ENCODE measurements around the gene ENOSF1.

The ENOSF1 gene

GRCh38 chr18:671405-671804 is 41.0 kb downstream of the ENOSF1 start:
- DNase-seq: no peak

- no peak for DNase-seq
Observed at GRCh38 chr18:670522-670921, 41.9 kb downstream of the ENOSF1 start.

- DNase-seq: no peak
Observed at GRCh38 chr18:669077-669476, 43.4 kb downstream of the ENOSF1 start.

GRCh38 chr18:668260-668659 is 44.2 kb downstream of the ENOSF1 start:
- no peak for DNase-seq

GRCh38 chr18:666628-667027 is 45.8 kb downstream of the ENOSF1 start:
- DNase-seq: no peak

- no peak for DNase-seq
Observed at GRCh38 chr18:666177-666576, 46.3 kb downstream of the ENOSF1 start.

GRCh38 chr18:662197-662596 is 50.2 kb downstream of the ENOSF1 start:
- no peak for DNase-seq

- DNase-seq: no peak
Observed at GRCh38 chr18:659597-659996, 52.8 kb downstream of the ENOSF1 start.

- DNase-seq: no peak
Observed at GRCh38 chr18:658947-659533, 53.4 kb downstream of the ENOSF1 start.

GRCh38 chr18:658001-658946 is 54.2 kb downstream of the ENOSF1 start:
- DNase-seq: peak; percentile 95

GRCh38 chr18:657311-658000 is 55.0 kb downstream of the ENOSF1 start, which contains the start of gene TYMS:
Gene TYMS, plus strand, starts transcription at chr18:657653. Its CDS starts 90 bp downstream, at chr18:657743.
- DNase-seq: peak; percentile 89

GRCh38 chr18:655445-655844 is 57.0 kb downstream of the ENOSF1 start:
- DNase-seq: peak; percentile 45

GRCh38 chr18:654601-655000 is 57.8 kb downstream of the ENOSF1 start:
- no peak for DNase-seq

- DNase-seq: no peak
Observed at GRCh38 chr18:653512-653911, 58.9 kb downstream of the ENOSF1 start.

- no peak for DNase-seq
Observed at GRCh38 chr18:652131-652530, 60.3 kb downstream of the ENOSF1 start.

- DNase-seq: no peak
Observed at GRCh38 chr18:650428-650858, 62.0 kb downstream of the ENOSF1 start.

GRCh38 chr18:649341-649740 is 63.1 kb downstream of the ENOSF1 start:
- DNase-seq: no peak

- no peak for DNase-seq
Observed at GRCh38 chr18:647304-647703, 65.1 kb downstream of the ENOSF1 start.

GRCh38 chr18:644395-645004 is 67.9 kb downstream of the ENOSF1 start:
- DNase-seq: no peak

- no peak for DNase-seq
Observed at GRCh38 chr18:641224-641623, 71.2 kb downstream of the ENOSF1 start.

- no peak for DNase-seq
Observed at GRCh38 chr18:635171-635570, 77.3 kb downstream of the ENOSF1 start.

GRCh38 chr18:634551-635045 is 77.8 kb downstream of the ENOSF1 start:
- DNase-seq: no peak

GRCh38 chr18:631560-631959 is 80.9 kb downstream of the ENOSF1 start:
- no peak for DNase-seq

Data from DMS79 treated with DMSO at 0.1 percent for 48 hours (cell line).